GM12873 (cell line): ENCODE data around the gene CHI3L2.

ENCODE experiments used
- TF ChIP-seq, protein P1 (sequence below): IDR thresholded peaks from 2 replicates; pipeline ENCODE4 v1.5.1; 2012; ENCODE audit warnings: low read depth, mild to moderate bottlenecking, moderate library complexity, low read length, control low read depth; ENCODE audit not compliant: insufficient read depth; ENCODE audit errors: missing control alignments

Gene CHI3L2

GRCh38 chr1:111227434-111227833, at the start of gene CHI3L2:
TSS of gene CHI3L2 (plus strand) at chr1:111227713. CDS start at chr1:111227730, 17 bp downstream.
- TF ChIP-seq, protein P1, sequence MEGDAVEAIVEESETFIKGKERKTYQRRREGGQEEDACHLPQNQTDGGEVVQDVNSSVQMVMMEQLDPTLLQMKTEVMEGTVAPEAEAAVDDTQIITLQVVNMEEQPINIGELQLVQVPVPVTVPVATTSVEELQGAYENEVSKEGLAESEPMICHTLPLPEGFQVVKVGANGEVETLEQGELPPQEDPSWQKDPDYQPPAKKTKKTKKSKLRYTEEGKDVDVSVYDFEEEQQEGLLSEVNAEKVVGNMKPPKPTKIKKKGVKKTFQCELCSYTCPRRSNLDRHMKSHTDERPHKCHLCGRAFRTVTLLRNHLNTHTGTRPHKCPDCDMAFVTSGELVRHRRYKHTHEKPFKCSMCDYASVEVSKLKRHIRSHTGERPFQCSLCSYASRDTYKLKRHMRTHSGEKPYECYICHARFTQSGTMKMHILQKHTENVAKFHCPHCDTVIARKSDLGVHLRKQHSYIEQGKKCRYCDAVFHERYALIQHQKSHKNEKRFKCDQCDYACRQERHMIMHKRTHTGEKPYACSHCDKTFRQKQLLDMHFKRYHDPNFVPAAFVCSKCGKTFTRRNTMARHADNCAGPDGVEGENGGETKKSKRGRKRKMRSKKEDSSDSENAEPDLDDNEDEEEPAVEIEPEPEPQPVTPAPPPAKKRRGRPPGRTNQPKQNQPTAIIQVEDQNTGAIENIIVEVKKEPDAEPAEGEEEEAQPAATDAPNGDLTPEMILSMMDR, result no peak

DNA sequence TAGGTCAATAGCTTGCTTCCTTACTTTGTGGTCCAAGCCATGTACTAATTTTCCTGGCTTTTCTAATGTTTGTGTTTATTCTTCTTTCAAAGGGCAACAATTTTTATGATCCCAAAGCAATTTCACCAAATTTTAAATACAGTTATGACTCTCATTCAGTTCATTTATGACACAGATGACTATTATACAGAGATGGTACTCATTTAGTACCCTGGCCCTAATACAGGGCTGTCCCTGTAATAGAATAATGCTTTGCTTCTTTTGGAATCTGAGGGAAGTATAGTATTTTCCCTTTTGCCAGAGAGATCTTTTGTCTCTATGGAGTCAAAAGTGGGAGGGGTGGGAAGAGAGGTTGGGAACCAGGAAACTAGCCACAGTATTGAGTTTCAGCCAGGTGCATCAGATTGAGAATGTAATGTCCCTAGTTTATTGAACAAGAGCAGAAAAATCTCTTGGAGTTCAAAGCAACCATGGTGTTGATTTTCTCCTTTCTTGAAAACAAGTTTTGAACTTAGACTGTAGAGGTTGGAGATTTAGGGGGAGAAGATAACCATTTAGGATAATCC, 47.5 kb upstream of the CHI3L2 start:
- TF ChIP-seq, protein P1, result no peak

DNA sequence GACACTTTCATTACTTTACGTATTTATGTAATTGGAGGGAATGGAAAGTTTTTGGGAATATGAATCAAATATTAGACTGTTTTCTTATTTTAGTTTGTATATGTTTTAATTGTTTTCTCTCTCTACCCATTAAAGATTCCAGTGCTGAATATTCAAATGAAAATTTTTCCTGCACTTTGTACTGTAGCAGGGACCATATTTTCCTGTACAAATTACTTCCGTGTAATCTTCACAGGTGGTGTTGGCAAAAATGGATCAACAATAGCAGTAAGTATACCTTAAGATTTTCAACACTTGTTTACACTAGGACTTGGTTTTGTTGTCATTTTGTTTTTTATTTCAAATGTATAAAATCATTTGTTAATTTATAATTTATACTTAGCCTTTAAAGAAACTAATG, 45.5 kb upstream of the CHI3L2 start:
- TF ChIP-seq, protein P1, result no peak

GRCh38 chr1:111183308-111184069, 44.0 kb upstream of the CHI3L2 start:
- TF ChIP-seq, protein P1, result no peak

GRCh38 chr1:111184663-111185062, 42.9 kb upstream of the CHI3L2 start:
- TF ChIP-seq, protein P1, result no peak

GRCh38 chr1:111190931-111191451, 36.5 kb upstream of the CHI3L2 start:
- TF ChIP-seq, protein P1, result no peak

DNA sequence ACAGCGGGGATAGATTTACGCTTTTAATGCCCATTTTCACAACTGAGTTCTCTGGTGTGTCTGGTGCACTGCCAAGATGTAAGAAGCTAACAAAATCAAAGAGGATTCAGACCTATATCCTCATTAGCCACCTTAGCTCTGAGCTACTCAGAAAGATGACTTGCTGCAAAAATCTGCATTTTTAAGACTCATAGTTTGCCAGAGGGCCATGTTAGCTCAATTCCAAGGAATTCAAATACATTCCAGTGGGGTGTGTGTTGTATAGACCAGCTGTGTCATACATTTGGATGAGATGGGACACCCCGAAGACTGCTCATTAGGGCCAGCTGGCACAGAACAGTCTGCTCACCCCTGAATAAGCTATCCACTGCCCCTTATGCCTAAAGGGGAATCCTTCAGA, 36.0 kb upstream of the CHI3L2 start:
- TF ChIP-seq, protein P1, result no peak
